WERI-Rb-1 (cell line): ENCODE results near the gene EVC2.

Experiments
- DNase-seq: peaks from one replicate; pipeline ENCODE4 v3.0.0-alpha.2; 2020
- H3K27ac ChIP-seq: fragments of 250-450 bp; sonication (Bioruptor Pico); 2 replicates; pipeline ENCODE4 v1.5.1; 2020; ENCODE audit warnings: mild to moderate bottlenecking, moderate library complexity
- H3K27me3 ChIP-seq: fragments of 250-450 bp; sonication (Bioruptor Pico); 2 replicates; pipeline ENCODE4 v1.5.1; 2021; ENCODE audit warnings: mild to moderate bottlenecking, low read depth, moderate library complexity; ENCODE audit not compliant: insufficient read depth, severe bottlenecking
- H3K36me3 ChIP-seq: fragments of 250-450 bp; sonication (Bioruptor Pico); 2 replicates; pipeline ENCODE4 v1.5.1; 2020; ENCODE audit warnings: mild to moderate bottlenecking, moderate library complexity
- H3K4me3 ChIP-seq: 2 replicates; pipeline ENCODE4 v1.5.1; 2011; ENCODE audit warnings: low read depth, mild to moderate bottlenecking, control low read depth, low read length
- H3K9me3 ChIP-seq: fragments of 250-450 bp; sonication (Bioruptor Pico); 2 replicates; pipeline ENCODE4 v1.5.1; 2021; ENCODE audit warnings: mild to moderate bottlenecking, moderate library complexity; ENCODE audit not compliant: severe bottlenecking
- CTCF ChIP-seq: IDR thresholded peaks from 2 replicates; pipeline ENCODE4 v1.5.1; 2011; ENCODE audit warnings: low read depth, mild to moderate bottlenecking, control low read depth, inconsistent platforms, low read length

EVC2 gene

GRCh38 chr4:5561286-5561685, 147.1 kb downstream of the EVC2 start:
- Histone ChIP-seq H3K9me3 (peaks cover 5% of the 10 kb centered on the region), H3K27me3 (no peaks in the 10 kb centered on the region), H3K36me3 (no peaks in the 10 kb centered on the region), H3K4me3 (no peak overlapping the region), H3K27ac (no peak overlapping the region)
- no peak for TF ChIP-seq CTCF
- no peak for DNase-seq

- H3K27me3 ChIP-seq = no peaks in the 10 kb centered on the region
- peaks cover 5% of the 10 kb centered on the region for H3K9me3 ChIP-seq
- no peaks in the 10 kb centered on the region for H3K36me3 ChIP-seq
- no peak overlapping the region for H3K27ac ChIP-seq
- TF ChIP-seq CTCF = no peak
- H3K4me3 ChIP-seq = no peak overlapping the region
- no peak for DNase-seq
Observed at GRCh38 chr4:5558502-5558901, 149.9 kb downstream of the EVC2 start.

- H3K4me3 ChIP-seq = no peak overlapping the region
- no peak overlapping the region for H3K27ac ChIP-seq
- no peaks in the 10 kb centered on the region for H3K36me3 ChIP-seq
- no peaks in the 10 kb centered on the region for H3K9me3 ChIP-seq
- no peak for DNase-seq
- H3K27me3 ChIP-seq = no peaks in the 10 kb centered on the region
- peak; percentile 16; the same call in 1 of the 2 replicates for TF ChIP-seq CTCF
Observed at GRCh38 chr4:5554376-5554775, 154.0 kb downstream of the EVC2 start.

- Histone ChIP-seq H3K36me3 (no peaks in the 10 kb centered on the region), H3K27ac (no peak overlapping the region), H3K27me3 (no peaks in the 10 kb centered on the region), H3K9me3 (no peaks in the 10 kb centered on the region), H3K4me3 (no peak overlapping the region)
- TF ChIP-seq CTCF = no peak
- DNase-seq = no peak
Observed at GRCh38 chr4:5553801-5554200, 154.6 kb downstream of the EVC2 start.

GRCh38 chr4:5552451-5552850, 155.9 kb downstream of the EVC2 start:
- Histone ChIP-seq H3K27me3 (no peaks in the 10 kb centered on the region), H3K36me3 (no peaks in the 10 kb centered on the region), H3K9me3 (no peaks in the 10 kb centered on the region), H3K27ac (no peak overlapping the region), H3K4me3 (no peak overlapping the region)
- no peak for TF ChIP-seq CTCF
- DNase-seq = no peak

GRCh38 chr4:5547651-5548249, 160.6 kb downstream of the EVC2 start:
- no peaks in the 10 kb centered on the region for H3K9me3 ChIP-seq
- no peak overlapping the region for H3K4me3 ChIP-seq
- no peak overlapping the region for H3K27ac ChIP-seq
- TF ChIP-seq CTCF = no peak
- DNase-seq = no peak
- no peaks in the 10 kb centered on the region for H3K36me3 ChIP-seq
- H3K27me3 ChIP-seq = no peaks in the 10 kb centered on the region
